CD4-positive, alpha-beta T cell treated with Interleukin-17A for 1 hour (primary cell): ENCODE data around the gene VAX1.

ENCODE experiments used
- DNase-seq: peaks from one replicate; pipeline ENCODE4 v3.0.0-alpha.2; 2020

The VAX1 gene

GRCh38 chr10:117163954-117164548 lies 26.0 kb upstream of the VAX1 start:
- no peak for DNase-seq

- DNase-seq = no peak
These were observed 25.2 kb upstream of the VAX1 start for GRCh38 chr10:117163061-117163953.

- no peak for DNase-seq
These were observed 24.3 kb upstream of the VAX1 start for GRCh38 chr10:117162093-117163060.

GRCh38 chr10:117161386-117162033 lies 23.4 kb upstream of the VAX1 start:
- DNase-seq = no peak

- DNase-seq = no peak
These were observed 22.5 kb upstream of the VAX1 start for GRCh38 chr10:117160567-117160966.

GRCh38 chr10:117159390-117159789 lies 21.3 kb upstream of the VAX1 start:
- DNase-seq = no peak

- DNase-seq = no peak
These were observed 20.2 kb upstream of the VAX1 start for GRCh38 chr10:117158297-117158696.

- DNase-seq = no peak
These were observed 14.6 kb upstream of the VAX1 start for GRCh38 chr10:117152668-117153067.

- DNase-seq = no peak
These were observed 10.2 kb upstream of the VAX1 start for GRCh38 chr10:117148284-117148683.

GRCh38 chr10:117145019-117145418 lies 6.9 kb upstream of the VAX1 start:
- no peak for DNase-seq

GRCh38 chr10:117143103-117143823 lies 5.2 kb upstream of the VAX1 start:
- DNase-seq = no peak

GRCh38 chr10:117140525-117140902 lies 2.4 kb upstream of the VAX1 start:
- no peak for DNase-seq

GRCh38 chr10:117139581-117140524 lies 1.8 kb upstream of the VAX1 start:
- no peak for DNase-seq

GRCh38 chr10:117138838-117139580 lies 939 bp upstream of the VAX1 start:
- no peak for DNase-seq

GRCh38 chr10:117137031-117137910 lies 799 bp downstream of the VAX1 start:
- no peak for DNase-seq

GRCh38 chr10:117136391-117136975 lies 1.6 kb downstream of the VAX1 start:
- no peak for DNase-seq

- no peak for DNase-seq
These were observed 2.5 kb downstream of the VAX1 start for GRCh38 chr10:117135480-117136140.

- no peak for DNase-seq
These were observed 3.1 kb downstream of the VAX1 start for GRCh38 chr10:117135026-117135372.
